GM08714 (cell line): ENCODE results near the gene GPR162.

ENCODE experiments used
- H3K4me3 ChIP-seq: fragments of 200-500 bp; sonication (Bioruptor generic); 2 replicates; pipeline ENCODE4 v1.5.1; 2014; ENCODE audit warnings: mild to moderate bottlenecking, low read length, inconsistent platforms
- ZNF274 ChIP-seq: IDR thresholded peaks from 2 replicates; pipeline ENCODE4 v1.6.1; 2012; ENCODE audit warnings: mild to moderate bottlenecking, low read depth, low read length

Gene GPR162

DNA sequence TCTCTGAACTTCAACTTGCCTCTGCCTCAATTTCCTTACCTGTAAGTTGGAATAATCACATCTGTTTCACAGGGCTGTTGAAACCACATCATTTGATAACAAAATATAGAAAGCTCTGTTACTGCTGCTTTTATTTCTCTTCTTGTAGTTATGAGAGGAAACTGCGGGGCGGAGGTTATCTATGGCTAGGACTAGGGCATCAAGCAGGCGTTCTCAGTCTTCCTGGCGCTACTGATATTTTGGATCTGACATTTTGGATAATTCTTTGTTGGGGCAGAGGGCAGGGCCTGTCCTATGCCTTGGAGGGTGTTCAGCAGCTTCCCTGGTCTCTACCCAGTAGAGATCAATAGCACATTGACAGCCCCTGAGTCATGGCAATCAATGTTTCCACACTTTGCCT, 10.5 kb downstream of the GPR162 start:
- H3K4me3 ChIP-seq: no peak overlapping the region
- TF ChIP-seq ZNF274: no peak

DNA sequence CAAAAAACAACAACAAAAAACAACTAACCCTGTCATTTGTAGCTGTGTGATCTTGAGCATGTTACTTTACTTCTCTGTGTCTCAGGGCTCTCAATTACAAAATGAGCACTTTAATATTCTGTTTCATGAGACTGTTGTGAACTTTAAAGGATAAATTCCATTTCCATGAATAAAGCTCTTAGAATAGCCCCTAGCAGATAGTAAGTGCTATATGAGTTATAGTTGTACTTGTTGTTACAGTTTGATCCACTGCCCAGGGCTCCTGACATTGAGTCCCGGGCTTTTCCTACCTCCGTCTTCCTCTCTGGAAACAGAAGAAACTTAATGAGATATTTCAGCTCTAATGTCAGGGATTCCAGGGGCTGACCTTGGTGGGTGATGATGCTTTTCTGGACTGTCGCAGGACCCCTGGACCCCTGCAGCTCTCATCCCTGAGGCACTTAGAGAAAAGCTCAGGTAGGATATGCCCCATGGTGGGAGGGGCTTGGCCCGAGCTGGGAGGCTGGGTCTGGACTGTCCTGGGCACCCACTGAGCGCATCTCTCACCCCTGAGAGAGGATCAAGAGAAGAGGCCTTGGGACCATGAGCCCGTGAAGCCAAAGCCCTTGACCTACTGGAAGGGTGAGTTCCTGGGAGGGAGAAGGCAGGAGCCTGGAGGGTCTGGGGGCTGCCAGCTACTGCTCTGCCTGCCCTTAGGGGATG, 11.7 kb downstream of the GPR162 start:
- TF ChIP-seq ZNF274: no peak
- no peak overlapping the region for H3K4me3 ChIP-seq

DNA sequence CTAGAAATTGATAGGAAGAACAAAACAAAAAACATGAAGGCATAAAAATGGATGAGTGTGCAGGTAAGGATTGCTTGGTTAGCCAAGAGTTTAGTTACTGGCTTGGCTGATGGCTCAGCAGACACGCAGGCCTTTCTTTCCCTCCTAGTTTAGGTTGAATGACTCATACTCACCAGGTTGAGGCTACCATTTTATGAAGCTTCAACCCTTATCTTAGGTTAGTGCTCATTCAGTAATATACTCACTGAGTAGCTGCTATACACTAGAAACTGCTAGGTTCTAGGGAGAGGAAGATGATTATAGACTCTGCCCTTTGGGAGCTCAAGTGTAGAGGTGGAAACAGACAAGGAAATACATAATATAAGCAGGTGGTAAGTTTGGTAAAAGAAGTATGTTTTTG, 12.6 kb downstream of the GPR162 start:
- H3K4me3 ChIP-seq: no peak overlapping the region
- no peak for TF ChIP-seq ZNF274

DNA sequence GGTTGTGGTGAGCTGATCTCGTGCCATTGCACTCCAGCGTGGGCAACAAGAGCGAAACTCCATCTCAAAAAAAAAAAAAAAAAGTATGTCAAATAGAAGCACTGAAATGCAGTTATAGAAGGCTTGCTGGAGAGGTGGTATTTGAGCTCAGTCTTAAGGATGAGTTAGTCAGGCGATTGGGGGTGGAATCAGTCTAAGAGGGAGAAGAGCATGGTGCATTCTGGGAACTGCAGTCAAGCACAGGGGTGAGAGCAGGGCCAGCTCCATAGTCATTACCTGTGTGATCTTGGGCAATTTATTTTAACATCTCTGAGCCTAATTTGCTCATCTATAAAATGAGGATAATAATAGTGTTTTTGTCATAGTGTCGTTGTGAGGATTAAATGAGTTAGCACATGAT, 13.3 kb downstream of the GPR162 start:
- TF ChIP-seq ZNF274: no peak
- H3K4me3 ChIP-seq: no peak overlapping the region

DNA sequence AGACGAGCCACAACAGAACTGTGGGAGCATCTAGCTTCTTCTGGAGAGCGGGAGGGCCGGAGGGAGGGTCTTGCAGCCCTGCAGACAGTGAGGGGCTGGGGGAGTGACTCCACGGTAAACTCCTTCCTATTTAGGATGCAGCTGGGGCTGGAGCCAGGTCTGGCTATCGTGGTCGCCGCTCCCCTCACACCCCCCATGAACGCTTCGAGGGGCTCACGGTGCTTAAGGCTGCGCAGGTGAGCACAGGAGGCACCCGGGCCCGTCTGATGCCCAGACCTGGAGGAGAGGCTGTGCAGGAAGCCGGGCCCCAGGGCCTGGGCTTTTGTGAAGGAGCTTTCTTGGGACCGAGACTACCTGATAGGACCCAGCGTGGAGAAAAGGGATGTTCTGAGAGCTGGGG, 15.2 kb downstream of the GPR162 start:
- H3K4me3 ChIP-seq: no peak overlapping the region
- TF ChIP-seq ZNF274: no peak

DNA sequence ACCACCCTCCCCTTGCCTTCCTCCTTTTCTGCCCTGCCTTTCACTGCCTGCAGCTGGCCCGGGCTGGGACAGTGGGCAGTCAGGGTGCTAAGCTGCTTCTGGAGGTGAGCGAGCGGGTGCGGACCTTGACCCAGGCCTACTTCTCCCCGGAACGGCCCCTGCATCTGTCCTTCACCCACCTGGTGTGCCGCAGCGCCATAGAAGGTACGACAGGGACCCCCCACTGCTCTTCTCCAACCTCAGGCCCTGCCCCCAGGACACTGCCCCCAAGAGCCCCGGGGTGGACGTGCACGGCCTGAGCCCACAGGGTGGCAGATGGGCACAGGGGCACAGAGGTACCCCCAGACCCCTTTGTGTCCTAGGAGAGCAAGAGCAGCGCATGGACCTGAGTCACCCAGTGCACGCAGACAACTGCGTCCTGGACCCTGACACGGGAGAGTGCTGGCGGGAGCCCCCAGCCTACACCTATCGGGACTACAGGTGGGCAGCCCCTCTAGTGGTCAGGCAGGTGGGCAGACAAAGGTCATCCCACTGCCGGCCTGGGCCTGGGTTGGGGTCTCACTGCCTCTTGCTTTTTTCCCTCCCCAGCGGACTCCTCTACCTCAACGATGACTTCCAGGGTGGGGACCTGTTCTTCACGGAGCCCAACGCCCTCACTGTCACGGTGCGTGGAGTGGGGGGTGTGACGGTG, 15.9 kb downstream of the GPR162 start:
- no peak for TF ChIP-seq ZNF274
- no peak overlapping the region for H3K4me3 ChIP-seq

DNA sequence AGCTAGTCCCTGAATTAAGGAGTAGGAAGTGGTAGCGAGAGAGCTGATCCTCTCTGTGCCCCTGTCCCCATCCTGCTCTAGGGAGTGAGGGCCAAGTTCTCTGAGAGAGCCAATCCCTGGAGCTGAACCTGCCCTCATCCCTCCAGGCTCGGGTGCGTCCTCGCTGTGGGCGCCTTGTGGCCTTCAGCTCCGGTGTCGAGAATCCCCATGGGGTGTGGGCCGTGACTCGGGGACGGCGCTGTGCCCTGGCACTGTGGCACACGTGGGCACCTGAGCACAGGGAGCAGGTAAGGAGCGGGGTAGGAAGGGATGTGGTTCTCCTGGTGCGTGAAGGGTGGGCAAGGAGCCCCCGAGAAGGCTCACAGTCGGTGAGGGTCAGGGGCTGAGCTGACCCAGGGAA, 17.2 kb downstream of the GPR162 start:
- no peak for TF ChIP-seq ZNF274
- no peak overlapping the region for H3K4me3 ChIP-seq

DNA sequence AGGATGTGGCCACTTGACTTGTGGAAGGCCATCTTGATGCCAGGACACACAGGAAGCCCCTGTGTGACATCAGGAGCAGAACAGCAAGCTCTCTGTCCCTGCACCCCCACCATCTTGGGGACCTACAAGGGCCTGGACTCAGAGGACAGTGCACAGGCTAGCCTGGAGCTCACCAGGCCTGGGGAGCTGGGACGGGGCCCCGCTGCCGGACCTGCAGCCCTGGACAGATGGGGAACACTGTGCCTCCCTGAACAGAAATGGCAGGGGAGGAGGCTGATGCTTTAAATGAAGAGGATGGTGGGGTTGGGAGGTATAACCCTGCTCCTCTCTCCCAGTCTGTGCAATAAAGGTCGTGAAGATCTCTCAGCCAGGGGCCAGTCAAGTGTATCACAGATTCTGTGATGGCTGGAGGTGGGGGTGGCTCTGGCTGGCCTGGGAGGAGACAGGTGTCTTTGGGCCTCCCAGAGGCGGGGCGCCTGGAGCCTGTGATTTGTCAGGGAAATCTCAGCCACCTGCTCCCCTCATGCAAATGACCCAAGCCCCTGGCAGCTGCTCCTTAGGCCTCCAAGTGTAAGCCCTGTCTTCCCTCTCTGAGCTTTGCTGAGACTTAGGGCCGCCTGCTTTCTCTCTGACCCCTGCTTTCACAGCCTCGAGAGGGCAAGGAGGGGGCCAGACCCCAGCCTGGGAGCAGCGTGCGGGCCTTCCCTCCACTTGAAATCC, 18.0 kb downstream of the GPR162 start:
- no peak for TF ChIP-seq ZNF274
- H3K4me3 ChIP-seq: no peak overlapping the region

DNA sequence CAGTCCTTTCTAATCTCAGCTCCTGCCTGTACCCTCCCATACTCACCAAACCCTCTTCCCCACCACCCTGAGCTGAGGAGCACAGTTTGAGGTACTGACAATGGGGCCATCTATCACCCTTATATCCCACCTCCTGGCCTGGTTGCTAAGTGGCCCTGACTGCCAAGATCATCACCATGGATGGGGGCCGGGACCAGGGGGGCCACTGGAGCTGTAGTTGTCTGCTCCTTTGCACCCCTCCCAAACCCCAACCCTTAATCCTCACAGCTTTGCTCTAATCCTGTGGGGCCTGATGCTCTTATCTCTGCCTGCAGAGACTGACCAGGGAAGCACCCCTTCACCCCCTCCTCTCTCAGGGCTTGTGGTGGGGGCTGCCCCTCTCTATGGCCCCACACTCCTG, 18.7 kb downstream of the GPR162 start:
- TF ChIP-seq ZNF274: no peak
- H3K4me3 ChIP-seq: no peak overlapping the region

DNA sequence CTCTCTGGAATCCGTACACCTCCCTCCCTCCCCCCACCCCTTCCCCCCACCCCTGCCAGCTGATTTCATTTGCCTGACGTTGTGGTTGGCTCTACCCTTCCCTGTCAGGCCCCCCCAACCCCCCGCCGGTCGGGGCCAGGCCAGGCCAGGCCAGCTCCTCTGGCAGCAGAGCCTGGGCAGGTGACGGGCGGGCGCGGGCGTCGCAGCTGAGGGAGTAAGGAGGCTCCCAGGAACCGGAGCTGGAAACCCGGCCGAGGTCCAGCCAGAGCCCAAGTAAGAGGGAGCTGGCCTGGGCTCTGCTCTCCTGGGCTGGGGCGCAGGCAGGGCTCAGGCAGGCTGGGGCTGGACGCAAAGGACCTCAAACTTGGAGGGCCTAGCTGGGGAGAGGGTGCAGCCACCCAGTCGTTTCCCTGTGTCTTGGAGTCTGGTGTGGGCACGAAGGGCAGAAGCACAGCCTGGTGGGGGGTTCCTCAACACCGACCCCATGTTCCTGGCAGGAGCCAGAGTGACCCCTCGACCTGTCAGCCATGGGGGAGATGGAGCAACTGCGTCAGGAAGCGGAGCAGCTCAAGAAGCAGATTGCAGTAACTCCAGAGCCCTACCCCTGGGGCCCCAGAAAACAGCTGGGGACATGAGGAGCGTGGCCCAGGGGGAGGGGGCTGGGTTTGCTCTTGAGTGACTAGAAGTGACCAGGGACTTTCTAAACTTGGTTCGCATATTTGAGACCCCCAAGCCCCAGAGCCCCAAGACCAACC, 19.3 kb downstream of the GPR162 start, which contains the start of gene GNB3:
GNB3 (plus strand) TSS at position 165 of the 755 bp plus-strand sequence; CDS start at position 528, 363 bp downstream.
- TF ChIP-seq ZNF274: no peak
- H3K4me3 ChIP-seq: no peak within 1 kb of the TSS

DNA sequence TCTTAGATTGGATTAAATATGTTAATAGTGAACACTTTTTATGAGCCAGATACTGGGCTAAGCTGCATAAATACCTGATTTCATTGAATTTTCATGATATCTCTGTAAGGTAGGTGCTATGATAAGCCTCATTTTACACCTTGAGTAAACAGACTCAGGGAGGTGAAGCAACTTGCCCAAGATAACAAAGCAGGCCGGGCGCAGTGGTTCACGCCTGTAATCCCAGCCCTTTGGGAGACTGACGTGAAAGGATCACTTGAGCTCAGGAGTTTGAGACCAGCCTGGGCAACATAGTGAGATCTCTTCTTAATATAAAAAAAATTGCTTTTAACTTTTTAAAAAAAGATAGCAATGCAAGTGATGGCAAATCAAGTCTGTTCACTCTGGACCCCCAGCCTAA, 20.5 kb downstream of the GPR162 start:
- H3K4me3 ChIP-seq: no peak overlapping the region
- TF ChIP-seq ZNF274: no peak

DNA sequence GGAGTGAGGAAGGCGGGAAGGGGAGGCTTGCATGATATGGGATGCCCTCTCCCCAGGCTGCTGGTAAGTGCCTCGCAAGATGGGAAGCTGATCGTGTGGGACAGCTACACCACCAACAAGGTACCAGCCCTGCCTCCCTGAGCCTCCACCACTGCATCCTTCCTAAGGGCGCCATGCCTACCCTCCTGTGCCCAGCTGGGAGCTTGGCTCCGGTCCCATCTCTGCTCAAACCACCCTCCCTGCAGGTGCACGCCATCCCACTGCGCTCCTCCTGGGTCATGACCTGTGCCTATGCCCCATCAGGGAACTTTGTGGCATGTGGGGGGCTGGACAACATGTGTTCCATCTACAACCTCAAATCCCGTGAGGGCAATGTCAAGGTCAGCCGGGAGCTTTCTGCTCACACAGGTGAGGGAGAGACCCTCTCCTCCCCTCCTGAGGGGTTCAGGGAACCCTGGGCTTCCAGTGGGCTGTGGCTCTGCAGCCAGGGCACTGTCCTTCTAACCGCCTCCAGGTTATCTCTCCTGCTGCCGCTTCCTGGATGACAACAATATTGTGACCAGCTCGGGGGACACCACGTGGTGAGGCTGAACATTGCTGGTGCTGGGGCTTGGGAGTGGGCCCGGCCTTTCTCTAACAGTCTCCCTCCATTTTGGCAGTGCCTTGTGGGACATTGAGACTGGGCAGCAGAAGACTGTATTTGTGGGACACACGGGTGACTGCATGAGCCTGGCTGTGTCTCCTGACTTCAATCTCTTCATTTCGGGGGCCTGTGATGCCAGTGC, 21.7 kb downstream of the GPR162 start:
- H3K4me3 ChIP-seq: no peak overlapping the region
- no peak for TF ChIP-seq ZNF274

DNA sequence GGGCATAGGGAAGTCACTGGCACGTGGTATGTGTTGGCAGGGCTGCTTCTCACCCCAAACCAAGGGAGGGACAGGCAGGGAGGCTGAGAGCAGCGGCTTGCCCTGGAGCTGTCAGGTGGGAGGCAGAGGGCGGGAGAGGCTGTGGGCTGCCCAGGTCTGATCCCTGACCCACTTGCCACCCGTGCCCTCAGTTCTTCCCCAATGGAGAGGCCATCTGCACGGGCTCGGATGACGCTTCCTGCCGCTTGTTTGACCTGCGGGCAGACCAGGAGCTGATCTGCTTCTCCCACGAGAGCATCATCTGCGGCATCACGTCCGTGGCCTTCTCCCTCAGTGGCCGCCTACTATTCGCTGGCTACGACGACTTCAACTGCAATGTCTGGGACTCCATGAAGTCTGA, 23.8 kb downstream of the GPR162 start:
- TF ChIP-seq ZNF274: no peak
- no peak overlapping the region for H3K4me3 ChIP-seq
